ENCODE measurements around the gene RHBDL1.

DNA sequence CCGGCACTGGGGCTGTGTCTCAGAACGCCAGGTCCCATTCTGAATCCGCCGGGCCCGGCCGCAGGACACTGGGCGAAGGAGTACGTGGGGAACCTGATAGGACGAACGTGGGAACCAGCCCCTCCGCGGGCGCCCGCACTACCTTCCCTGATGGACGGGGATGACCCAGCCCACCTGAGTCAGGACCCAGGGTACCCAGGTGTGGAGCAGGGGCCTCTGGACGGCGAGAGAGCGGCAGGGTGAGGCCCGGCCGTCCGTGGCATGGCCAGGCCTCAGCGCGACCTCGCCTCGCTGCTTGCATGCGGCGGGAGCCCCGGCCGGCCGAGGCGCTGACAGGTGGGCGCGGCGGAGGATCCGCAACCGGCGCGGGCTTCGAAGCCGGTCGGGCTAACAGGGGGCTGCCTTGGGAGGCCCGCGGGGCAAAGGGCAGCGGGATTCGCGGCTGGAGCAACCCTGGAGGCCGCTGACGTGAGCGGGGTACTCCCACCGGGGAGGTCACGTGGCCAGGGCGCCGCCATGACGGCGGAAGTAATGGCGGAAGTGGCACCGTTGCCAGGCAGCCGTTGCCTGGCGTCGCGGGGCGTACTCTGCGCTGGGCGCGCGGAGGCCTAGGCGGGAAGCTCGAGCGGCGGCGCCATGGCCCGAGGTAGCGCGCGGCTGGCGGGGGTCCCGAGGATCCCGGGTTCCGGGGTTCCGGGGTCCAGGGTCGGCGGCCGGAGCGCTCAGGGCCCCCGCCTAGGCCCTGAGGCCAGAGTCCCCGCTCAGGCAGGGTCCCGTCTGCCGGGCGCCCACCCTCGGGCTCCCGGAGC is 26.5 kb upstream of the RHBDL1 start, which contains the start of gene WDR90:
- TF ChIP-seq, protein P1, sequence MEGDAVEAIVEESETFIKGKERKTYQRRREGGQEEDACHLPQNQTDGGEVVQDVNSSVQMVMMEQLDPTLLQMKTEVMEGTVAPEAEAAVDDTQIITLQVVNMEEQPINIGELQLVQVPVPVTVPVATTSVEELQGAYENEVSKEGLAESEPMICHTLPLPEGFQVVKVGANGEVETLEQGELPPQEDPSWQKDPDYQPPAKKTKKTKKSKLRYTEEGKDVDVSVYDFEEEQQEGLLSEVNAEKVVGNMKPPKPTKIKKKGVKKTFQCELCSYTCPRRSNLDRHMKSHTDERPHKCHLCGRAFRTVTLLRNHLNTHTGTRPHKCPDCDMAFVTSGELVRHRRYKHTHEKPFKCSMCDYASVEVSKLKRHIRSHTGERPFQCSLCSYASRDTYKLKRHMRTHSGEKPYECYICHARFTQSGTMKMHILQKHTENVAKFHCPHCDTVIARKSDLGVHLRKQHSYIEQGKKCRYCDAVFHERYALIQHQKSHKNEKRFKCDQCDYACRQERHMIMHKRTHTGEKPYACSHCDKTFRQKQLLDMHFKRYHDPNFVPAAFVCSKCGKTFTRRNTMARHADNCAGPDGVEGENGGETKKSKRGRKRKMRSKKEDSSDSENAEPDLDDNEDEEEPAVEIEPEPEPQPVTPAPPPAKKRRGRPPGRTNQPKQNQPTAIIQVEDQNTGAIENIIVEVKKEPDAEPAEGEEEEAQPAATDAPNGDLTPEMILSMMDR (conservative IDR thresholded peaks at IDR 0.05; ENCODE audit: low read length), result no peak
- TF ChIP-seq EZH2phosphoT487 (IDR thresholded peaks at IDR 0.05; ENCODE audit: borderline replicate concordance), result no peak
